ENCODE measurements around the gene EAF1.
"Not testable (repeated sequence)": the region's sequence is repeated elsewhere in the genome, so short reads cannot be mapped to it uniquely, and the experiment has no call there.

EAF1 gene

GRCh38 chr3:15427182-15427880 is at the start of gene EAF1, which contains the start of gene METTL6:
Gene EAF1, plus strand, starts transcription at chr3:15427598. Its CDS starts 182 bp downstream, at chr3:15427780.
Gene METTL6, minus strand, starts transcription at chr3:15427544. Its CDS starts 1,033 bp downstream, at chr3:15426511.
- H3K4me3 ChIP-seq (ENCODE audit: low read length): peak within 1 kb of the TSS; percentile 94
- H3K4me1 ChIP-seq (ENCODE audit: insufficient read depth, low read length): peaks cover 15% of the 10 kb centered on the region
- peaks cover 44% of the 10 kb centered on the region for H3K36me3 ChIP-seq (ENCODE audit: insufficient read depth, low read length)
- H3K9me3 ChIP-seq (ENCODE audit: low read length): no peaks in the 10 kb centered on the region
- no peaks in the 10 kb centered on the region for H3K27me3 ChIP-seq (ENCODE audit: insufficient read depth, low read length)
- H2AFZ ChIP-seq (ENCODE audit: low read depth, low read length): peak within 1 kb of the TSS; percentile 94

- H3K9me3 ChIP-seq (ENCODE audit: low read length): no peaks in the 10 kb centered on the region
- H3K4me3 ChIP-seq (ENCODE audit: low read length): peak overlapping the region; percentile 34
- H2AFZ ChIP-seq (ENCODE audit: low read depth, low read length): peak overlapping the region; percentile 90
- H3K36me3 ChIP-seq (ENCODE audit: insufficient read depth, low read length): no peaks in the 10 kb centered on the region
- H3K4me1 ChIP-seq (ENCODE audit: insufficient read depth, low read length): no peaks in the 10 kb centered on the region
- H3K27me3 ChIP-seq (ENCODE audit: insufficient read depth, low read length): no peaks in the 10 kb centered on the region
These were observed 49.2 kb upstream of the EAF1 start for GRCh38 chr3:15377961-15378791.

GRCh38 chr3:15380980-15381890 is 46.2 kb upstream of the EAF1 start:
- Histone ChIP-seq H3K9me3 (ENCODE audit: low read length) (peaks cover 3% of the 10 kb centered on the region), H3K4me3 (ENCODE audit: low read length) (no peak overlapping the region), H3K4me1 (ENCODE audit: insufficient read depth, low read length) (no peaks in the 10 kb centered on the region), H3K27me3 (ENCODE audit: insufficient read depth, low read length) (no peaks in the 10 kb centered on the region), H2AFZ (ENCODE audit: low read depth, low read length) (no peak overlapping the region), H3K36me3 (ENCODE audit: insufficient read depth, low read length) (no peaks in the 10 kb centered on the region)

- Histone ChIP-seq H2AFZ (ENCODE audit: low read depth, low read length) (no peak overlapping the region), H3K9me3 (ENCODE audit: low read length) (peaks cover 7% of the 10 kb centered on the region), H3K4me1 (ENCODE audit: insufficient read depth, low read length) (no peaks in the 10 kb centered on the region), H3K4me3 (ENCODE audit: low read length) (no peak overlapping the region), H3K36me3 (ENCODE audit: insufficient read depth, low read length) (no peaks in the 10 kb centered on the region), H3K27me3 (ENCODE audit: insufficient read depth, low read length) (no peaks in the 10 kb centered on the region)
These were observed 44.9 kb upstream of the EAF1 start for GRCh38 chr3:15382405-15382923.

GRCh38 chr3:15384510-15385237 is 42.7 kb upstream of the EAF1 start:
- no peak overlapping the region for H3K4me3 ChIP-seq (ENCODE audit: low read length)
- H2AFZ ChIP-seq (ENCODE audit: low read depth, low read length): no peak overlapping the region
- H3K9me3 ChIP-seq (ENCODE audit: low read length): peaks cover 7% of the 10 kb centered on the region
- H3K4me1 ChIP-seq (ENCODE audit: insufficient read depth, low read length): no peaks in the 10 kb centered on the region
- no peaks in the 10 kb centered on the region for H3K27me3 ChIP-seq (ENCODE audit: insufficient read depth, low read length)
- no peaks in the 10 kb centered on the region for H3K36me3 ChIP-seq (ENCODE audit: insufficient read depth, low read length)

- H3K9me3 ChIP-seq (ENCODE audit: low read length): not testable (repeated sequence)
These were observed 42.1 kb upstream of the EAF1 start for GRCh38 chr3:15385238-15385695.

GRCh38 chr3:15385901-15386653 is 41.3 kb upstream of the EAF1 start:
- Histone ChIP-seq H3K9me3 (ENCODE audit: low read length) (peaks cover 10% of the 10 kb centered on the region), H2AFZ (ENCODE audit: low read depth, low read length) (no peak overlapping the region), H3K27me3 (ENCODE audit: insufficient read depth, low read length) (no peaks in the 10 kb centered on the region), H3K4me1 (ENCODE audit: insufficient read depth, low read length) (no peaks in the 10 kb centered on the region), H3K36me3 (ENCODE audit: insufficient read depth, low read length) (no peaks in the 10 kb centered on the region), H3K4me3 (ENCODE audit: low read length) (no peak overlapping the region)

More at GRCh38 chr3:15385238-15385695, 42.1 kb upstream of the EAF1 start:
- not testable (repeated sequence) for H3K4me1 ChIP-seq (ENCODE audit: insufficient read depth, low read length); H3K4me3 ChIP-seq (ENCODE audit: low read length); H3K27me3 ChIP-seq (ENCODE audit: insufficient read depth, low read length); H3K36me3 ChIP-seq (ENCODE audit: insufficient read depth, low read length); H2AFZ ChIP-seq (ENCODE audit: low read depth, low read length)

GRCh38 chr3:15386654-15386955 is 40.8 kb upstream of the EAF1 start:
- not testable (repeated sequence) for H3K4me1 ChIP-seq (ENCODE audit: insufficient read depth, low read length); H3K4me3 ChIP-seq (ENCODE audit: low read length); H2AFZ ChIP-seq (ENCODE audit: low read depth, low read length); H3K36me3 ChIP-seq (ENCODE audit: insufficient read depth, low read length); H3K27me3 ChIP-seq (ENCODE audit: insufficient read depth, low read length)
- H3K9me3 ChIP-seq (ENCODE audit: low read length): peaks cover 11% of the 10 kb centered on the region

- Histone ChIP-seq H3K36me3 (ENCODE audit: insufficient read depth, low read length) (no peaks in the 10 kb centered on the region), H3K9me3 (ENCODE audit: low read length) (peaks cover 11% of the 10 kb centered on the region), H3K27me3 (ENCODE audit: insufficient read depth, low read length) (no peaks in the 10 kb centered on the region), H2AFZ (ENCODE audit: low read depth, low read length) (no peak overlapping the region), H3K4me1 (ENCODE audit: insufficient read depth, low read length) (no peaks in the 10 kb centered on the region), H3K4me3 (ENCODE audit: low read length) (no peak overlapping the region)
These were observed 40.2 kb upstream of the EAF1 start for GRCh38 chr3:15387171-15387581.

- Histone ChIP-seq H3K27me3 (ENCODE audit: insufficient read depth, low read length) (no peaks in the 10 kb centered on the region), H3K4me1 (ENCODE audit: insufficient read depth, low read length) (no peaks in the 10 kb centered on the region), H3K36me3 (ENCODE audit: insufficient read depth, low read length) (no peaks in the 10 kb centered on the region), H2AFZ (ENCODE audit: low read depth, low read length) (no peak overlapping the region), H3K4me3 (ENCODE audit: low read length) (no peak overlapping the region), H3K9me3 (ENCODE audit: low read length) (peaks cover 11% of the 10 kb centered on the region)
These were observed 39.7 kb upstream of the EAF1 start for GRCh38 chr3:15387735-15388134.

- H2AFZ ChIP-seq (ENCODE audit: low read depth, low read length); H3K4me1 ChIP-seq (ENCODE audit: insufficient read depth, low read length); H3K4me3 ChIP-seq (ENCODE audit: low read length); H3K36me3 ChIP-seq (ENCODE audit: insufficient read depth, low read length); H3K27me3 ChIP-seq (ENCODE audit: insufficient read depth, low read length): not testable (repeated sequence)
- H3K9me3 ChIP-seq (ENCODE audit: low read length): peaks cover 11% of the 10 kb centered on the region
These were observed 39.1 kb upstream of the EAF1 start for GRCh38 chr3:15388335-15388734.

GRCh38 chr3:15390460-15390859 is 36.9 kb upstream of the EAF1 start:
- H3K36me3 ChIP-seq (ENCODE audit: insufficient read depth, low read length): no peaks in the 10 kb centered on the region
- H3K4me1 ChIP-seq (ENCODE audit: insufficient read depth, low read length): no peaks in the 10 kb centered on the region
- H2AFZ ChIP-seq (ENCODE audit: low read depth, low read length): no peak overlapping the region
- peaks cover 11% of the 10 kb centered on the region for H3K9me3 ChIP-seq (ENCODE audit: low read length)
- no peaks in the 10 kb centered on the region for H3K27me3 ChIP-seq (ENCODE audit: insufficient read depth, low read length)
- H3K4me3 ChIP-seq (ENCODE audit: low read length): no peak overlapping the region

All from neuron (in vitro differentiated cells).